NT2/D1 (cell line): ENCODE results near the gene RNF25.

Source experiments
- SUZ12 ChIP-seq: IDR thresholded peaks from 2 replicates; pipeline ENCODE4 v1.6.1; 2011; ENCODE audit not compliant: insufficient read length, insufficient read depth; ENCODE audit errors: extremely low read depth
- YY1 ChIP-seq: IDR thresholded peaks from 2 replicates; pipeline ENCODE4 v1.6.1; 2011; ENCODE audit not compliant: insufficient read length, insufficient read depth
- ZNF274 ChIP-seq: IDR thresholded peaks from 2 replicates; pipeline ENCODE4 v1.6.1; 2011; ENCODE audit warnings: mild to moderate bottlenecking, low read depth, low read length

DNA sequence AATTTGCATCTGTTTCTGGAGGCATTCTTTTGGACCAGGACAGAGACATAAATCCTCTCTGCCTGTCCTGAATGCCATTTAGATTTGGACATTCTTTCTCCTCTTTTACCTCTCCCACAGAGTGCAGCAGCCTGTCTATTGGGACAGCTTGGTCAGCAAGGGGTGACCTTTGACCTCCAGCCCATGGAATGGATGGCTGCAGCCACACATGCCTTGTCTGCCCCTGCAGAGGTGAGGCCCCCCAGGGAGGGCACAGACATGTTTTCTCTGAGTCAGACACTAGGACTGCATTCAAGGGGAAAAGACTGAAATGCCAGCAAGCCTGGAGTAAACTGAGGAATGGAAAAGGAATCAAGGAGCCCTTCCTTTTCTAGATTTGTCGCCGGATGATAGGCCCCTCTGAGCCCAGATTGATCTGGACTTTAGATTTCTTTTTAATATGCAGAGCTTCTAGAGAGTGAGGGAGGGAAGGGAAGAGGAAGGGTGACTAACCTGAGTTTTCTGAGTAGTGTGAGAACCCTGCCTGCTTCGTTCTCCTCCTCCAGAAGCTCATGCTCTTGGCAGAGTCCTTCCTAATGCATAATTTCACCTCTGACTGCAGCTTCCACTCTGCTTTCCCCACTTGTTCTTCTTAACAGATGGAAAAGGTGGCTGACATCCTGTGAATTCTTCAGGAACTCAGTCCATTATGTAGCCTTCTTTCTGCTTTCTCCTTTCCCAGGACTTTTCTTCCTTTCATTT lies 22.8 kb upstream of the RNF25 start:
- TF ChIP-seq YY1 (no peak), ZNF274 (no peak), SUZ12 (no peak)
